Uterus (tissue), 4 donors: ENCODE results near the gene STBD1. TPM values are rescaled to one million over a fixed set of nuclear protein-coding genes. Genes with fewer than 3 reads are reported as not detected.
A peak's percentile ranks its signal among the peaks of the same experiment; 100 is the strongest.

Experiments used
- DNase-seq, 2 donors: peaks; one replicate each; pipeline ENCODE4 v3.0.0-alpha.2; 2019 to 2020
- H3K27ac ChIP-seq, 2 donors: fragments of 200-600 bp; sonication (generic); 1 replicate in 1 of 2; 2 replicates in 1 of 2; pipeline ENCODE4 v1.5.1; 2016 to 2018
- H3K27me3 ChIP-seq, 2 donors: fragments of 200-600 bp; sonication (generic); one replicate each; pipeline ENCODE4 v1.5.1; 2018 to 2019; ENCODE audit warnings: control low read depth in 1 of 2
- H3K36me3 ChIP-seq, 2 donors: fragments of 200-600 bp; sonication (generic); one replicate each; pipeline ENCODE4 v1.5.1; 2019; ENCODE audit warnings: control low read depth in 1 of 2
- H3K4me1 ChIP-seq, 2 donors: fragments of 200-600 bp; sonication (generic); one replicate each; pipeline ENCODE4 v1.5.1; 2018 to 2019; ENCODE audit warnings: control low read depth in 1 of 2
- H3K4me3 ChIP-seq, 2 donors: fragments of 200-600 bp; sonication (generic); 1 replicate in 1 of 2; 2 replicates in 1 of 2; pipeline ENCODE4 v1.5.1; 2018 to 2019; ENCODE audit warnings: mild to moderate bottlenecking in 1 of 2
- H3K9me3 ChIP-seq, 2 donors: fragments of 200-600 bp; sonication (generic); one replicate each; pipeline ENCODE4 v1.5.1; 2019; ENCODE audit warnings: control low read depth in 1 of 2
- POLR2A ChIP-seq, 2 donors: fragments of 450-650 bp; IDR thresholded peaks; one replicate each; pipeline ENCODE4 v1.6.1; 2016; ENCODE audit warnings: antibody characterized with exemption in 2 of 2, mild to moderate bottlenecking in 1 of 2, moderate library complexity in 1 of 2
- intact Hi-C: fragments of 100-400 bp; cut with DNase I; formaldehyde crosslinking; loops from one replicate; pipeline ENCODE4 v1.15.1; 2023; ENCODE audit warnings: low total_unique reads
- total RNA-seq, 4 donors: library from RNA; depleted of rRNA in 3 of 4; stranded (reverse); fragments of >200 nt in 3 of 4; gene quantifications; one replicate each; pipeline versions ENCODE4 v1.1.0 to v1.2.4, GENCODE V29; 2014 to 2023
- TF ChIP-seq, protein P1 (sequence below), 4 experiments: fragments of 200-600 bp in 2 of 4; fragments of 450-650 bp in 2 of 4; sonication (generic) in 2 of 4; IDR thresholded peaks; one replicate each; pipeline ENCODE4 v1.5.1; 2016 to 2019; ENCODE audit warnings: antibody characterized with exemption in 4 of 4, mild to moderate bottlenecking in 2 of 4, moderate library complexity in 1 of 4
- donor health status: DM: yes; HTN: yes; CAD: no.

Gene STBD1
- total RNA-seq, 4 donors from 2014 or later: 0.59 to 5.5 (median 2.2) TPM

DNA sequence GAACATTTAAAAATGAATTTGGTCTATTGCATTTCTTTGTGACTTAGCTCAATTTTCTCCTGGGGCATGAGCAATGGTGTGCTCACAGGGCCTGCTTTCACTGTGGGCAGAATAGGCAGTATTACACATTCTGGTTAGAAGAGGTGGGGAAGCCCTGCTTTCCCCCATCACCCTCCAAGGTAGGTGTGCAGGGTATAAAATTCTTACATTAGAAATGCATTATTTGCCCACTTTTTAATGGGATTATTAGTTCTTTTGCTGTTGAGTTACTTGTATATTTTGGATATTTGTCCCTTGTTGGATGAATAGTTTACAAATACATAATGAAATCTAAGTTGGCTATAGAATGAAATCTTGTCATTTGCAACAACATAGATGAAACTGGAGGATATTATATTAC, 8.3 kb upstream of the STBD1 start:
- H3K36me3 ChIP-seq: no peaks in the 10 kb centered on the region
- DNase-seq: no peak
- no peak overlapping the region for H3K27ac ChIP-seq
- no peaks in the 10 kb centered on the region for H3K4me1 ChIP-seq
- H3K9me3 ChIP-seq: no peaks in the 10 kb centered on the region
- TF ChIP-seq, protein P1, sequence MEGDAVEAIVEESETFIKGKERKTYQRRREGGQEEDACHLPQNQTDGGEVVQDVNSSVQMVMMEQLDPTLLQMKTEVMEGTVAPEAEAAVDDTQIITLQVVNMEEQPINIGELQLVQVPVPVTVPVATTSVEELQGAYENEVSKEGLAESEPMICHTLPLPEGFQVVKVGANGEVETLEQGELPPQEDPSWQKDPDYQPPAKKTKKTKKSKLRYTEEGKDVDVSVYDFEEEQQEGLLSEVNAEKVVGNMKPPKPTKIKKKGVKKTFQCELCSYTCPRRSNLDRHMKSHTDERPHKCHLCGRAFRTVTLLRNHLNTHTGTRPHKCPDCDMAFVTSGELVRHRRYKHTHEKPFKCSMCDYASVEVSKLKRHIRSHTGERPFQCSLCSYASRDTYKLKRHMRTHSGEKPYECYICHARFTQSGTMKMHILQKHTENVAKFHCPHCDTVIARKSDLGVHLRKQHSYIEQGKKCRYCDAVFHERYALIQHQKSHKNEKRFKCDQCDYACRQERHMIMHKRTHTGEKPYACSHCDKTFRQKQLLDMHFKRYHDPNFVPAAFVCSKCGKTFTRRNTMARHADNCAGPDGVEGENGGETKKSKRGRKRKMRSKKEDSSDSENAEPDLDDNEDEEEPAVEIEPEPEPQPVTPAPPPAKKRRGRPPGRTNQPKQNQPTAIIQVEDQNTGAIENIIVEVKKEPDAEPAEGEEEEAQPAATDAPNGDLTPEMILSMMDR (IDR thresholded peaks at IDR 0.05): no peak
- TF ChIP-seq POLR2A (IDR thresholded peaks at IDR 0.05): no peak
- no peaks in the 10 kb centered on the region for H3K27me3 ChIP-seq
- H3K4me3 ChIP-seq: no peak overlapping the region
- intact Hi-C loops: no loop called here

DNA sequence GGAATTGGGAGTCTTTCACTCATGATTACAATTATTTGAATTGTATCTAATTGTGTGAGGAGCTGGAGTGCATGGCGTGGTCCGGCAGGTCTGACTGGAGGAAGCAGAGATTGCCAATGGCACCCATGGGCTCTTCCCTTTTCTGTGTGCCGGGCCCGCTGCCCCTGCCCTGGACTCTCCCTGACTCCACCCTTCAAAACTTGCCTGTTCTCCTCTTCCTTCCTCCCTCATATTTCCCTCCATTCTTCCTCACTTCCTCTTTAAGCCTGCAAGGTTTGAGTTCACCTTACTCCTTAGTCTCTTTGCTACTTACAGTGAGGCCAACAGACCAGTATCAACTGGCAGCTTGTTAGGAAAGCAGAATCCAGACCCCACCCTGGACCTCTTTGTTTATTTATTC, 6.5 kb upstream of the STBD1 start:
- Histone ChIP-seq H3K27me3 (no peaks in the 10 kb centered on the region), H3K4me3 (no peak overlapping the region), H3K36me3 (no peaks in the 10 kb centered on the region), H3K9me3 (no peaks in the 10 kb centered on the region), H3K4me1 (no peaks in the 10 kb centered on the region), H3K27ac (no peak overlapping the region)
- intact Hi-C loops: no loop called here
- no peak for TF ChIP-seq POLR2A (IDR thresholded peaks at IDR 0.05)
- TF ChIP-seq, protein P1 (IDR thresholded peaks at IDR 0.05): no peak
- DNase-seq: no peak

DNA sequence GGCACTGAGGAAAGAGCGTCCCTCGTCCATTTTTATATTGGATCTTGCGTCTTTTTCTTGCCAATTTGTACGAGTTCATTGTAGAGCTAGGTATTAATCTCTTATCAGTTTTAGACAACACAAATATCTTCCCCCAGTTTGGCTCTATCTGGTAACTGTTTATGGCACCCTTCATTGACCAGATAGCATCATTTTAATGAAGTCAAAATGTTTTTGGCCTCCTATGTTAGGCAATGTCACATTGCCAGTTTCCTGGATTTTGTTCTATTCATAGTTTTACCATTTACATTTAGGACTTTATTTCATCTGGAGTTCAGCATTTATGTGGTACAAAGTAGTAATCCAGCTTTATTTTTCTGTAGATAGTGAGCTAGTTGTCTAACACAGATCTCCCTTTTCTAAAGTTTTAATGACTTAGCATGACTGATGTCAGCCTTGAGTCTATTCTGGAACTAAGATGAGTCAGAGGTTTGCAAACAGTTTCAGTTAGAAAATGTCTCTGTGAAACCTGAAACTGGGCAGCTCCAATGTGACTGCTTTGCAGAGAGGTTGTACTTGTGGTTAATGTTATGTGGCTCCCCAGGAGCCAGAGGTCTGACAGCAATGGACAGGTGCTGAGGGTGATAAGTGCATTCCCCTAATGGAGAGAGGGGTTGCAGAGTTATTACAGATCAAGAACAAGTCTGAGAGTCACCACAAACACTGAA, 5.3 kb upstream of the STBD1 start:
- no peak for DNase-seq
- TF ChIP-seq, protein P1 (IDR thresholded peaks at IDR 0.05): no peak
- no peak for TF ChIP-seq POLR2A (IDR thresholded peaks at IDR 0.05)
- H3K4me3 ChIP-seq: no peak overlapping the region
- H3K9me3 ChIP-seq: no peaks in the 10 kb centered on the region
- no peaks in the 10 kb centered on the region for H3K36me3 ChIP-seq
- peak overlapping the region in 1 of 2 donors; percentile 8 for H3K27ac ChIP-seq
- no peaks in the 10 kb centered on the region for H3K4me1 ChIP-seq
- no peaks in the 10 kb centered on the region for H3K27me3 ChIP-seq
- intact Hi-C loops: no loop called here

DNA sequence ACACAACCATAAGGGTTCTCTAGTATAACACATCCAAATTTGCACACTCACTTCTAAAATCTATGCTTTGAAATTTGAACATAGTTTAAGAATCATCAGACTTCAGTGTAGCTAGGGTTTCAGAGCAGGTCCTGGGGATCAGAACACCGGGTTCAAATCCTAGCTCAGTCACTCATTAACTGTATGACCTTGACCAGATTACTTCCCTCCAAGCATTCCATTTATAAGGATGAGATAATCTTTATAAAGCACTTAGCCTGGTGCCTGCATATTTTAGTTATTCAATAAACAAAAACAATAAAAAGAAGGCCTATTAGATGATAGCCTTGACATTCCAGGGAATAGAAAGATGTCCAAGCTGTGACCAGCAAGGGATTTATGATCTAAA, 4.8 kb upstream of the STBD1 start:
- Histone ChIP-seq H3K9me3 (no peaks in the 10 kb centered on the region), H3K4me3 (no peak overlapping the region), H3K4me1 (no peaks in the 10 kb centered on the region), H3K27ac (no peak overlapping the region), H3K36me3 (no peaks in the 10 kb centered on the region), H3K27me3 (no peaks in the 10 kb centered on the region)
- intact Hi-C loops: no loop called here
- DNase-seq: no peak
- no peak for TF ChIP-seq POLR2A (IDR thresholded peaks at IDR 0.05)
- TF ChIP-seq, protein P1 (IDR thresholded peaks at IDR 0.05): no peak

DNA sequence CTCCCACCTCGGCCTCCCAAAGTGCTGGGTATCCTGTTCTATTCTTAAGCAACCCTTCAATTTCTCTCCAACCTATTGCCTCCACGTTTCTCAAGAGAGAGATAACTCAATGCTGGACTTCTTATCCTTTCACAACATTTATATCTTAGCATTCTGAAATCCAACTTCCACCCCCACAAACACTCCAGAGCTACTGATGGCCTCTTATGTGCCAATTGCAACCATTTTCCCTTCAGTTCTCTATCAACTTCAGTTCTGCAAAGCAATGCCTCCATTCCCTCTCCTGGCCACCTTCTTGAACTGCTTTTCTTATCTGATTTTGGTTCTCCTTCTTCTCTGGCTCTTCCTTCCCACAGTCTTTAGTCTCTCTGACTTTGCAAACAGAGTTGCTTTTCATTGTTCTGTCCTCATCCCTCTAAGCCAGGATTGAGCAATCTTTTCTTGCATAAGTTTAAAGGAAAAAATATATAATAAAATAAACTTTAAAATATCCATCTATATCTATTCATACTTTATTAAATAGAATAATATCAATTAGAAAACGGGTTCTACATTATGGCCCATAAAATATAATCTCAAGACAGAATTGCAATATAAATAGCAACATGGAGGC, 3.6 kb upstream of the STBD1 start:
- no peak overlapping the region for H3K27ac ChIP-seq
- no peak for TF ChIP-seq POLR2A (IDR thresholded peaks at IDR 0.05)
- TF ChIP-seq, protein P1 (IDR thresholded peaks at IDR 0.05): no peak
- H3K36me3 ChIP-seq: no peaks in the 10 kb centered on the region
- no peaks in the 10 kb centered on the region for H3K4me1 ChIP-seq
- no peak for DNase-seq
- H3K4me3 ChIP-seq: no peak overlapping the region
- intact Hi-C loops: no loop called here
- no peaks in the 10 kb centered on the region for H3K9me3 ChIP-seq
- no peaks in the 10 kb centered on the region for H3K27me3 ChIP-seq
